Activated T-cell treated with anti-CD3 and anti-CD28 coated beads, Interleukin-2, amount 50 U/mL, for 4 hours (primary cell): ENCODE results near the gene IGSF10. TPM values are rescaled to one million over a fixed set of nuclear protein-coding genes. Genes with fewer than 3 reads are reported as not detected.

Experiments used
- ATAC-seq, 2 donors: fragments of 200-7000 bp; cut with Tn5 transposase; one replicate each; pipeline ENCODE4 v1.10.0; 2021
- DNase-seq: peaks from one replicate; pipeline ENCODE4 v3.0.0-alpha.2; 2020
- H3K27me3 Mint-ChIP-seq: one replicate; pipeline ENCODE4 v1.8.0; 2021; ENCODE audit warnings: low read depth, mixed read lengths
- H3K36me3 Mint-ChIP-seq: one replicate; pipeline ENCODE4 v1.8.0; 2022; ENCODE audit warnings: mixed read lengths; ENCODE audit not compliant: insufficient read depth
- H3K4me1 Mint-ChIP-seq: one replicate; pipeline ENCODE4 v1.8.0; 2021; ENCODE audit warnings: low read depth, mixed read lengths
- H3K4me3 Mint-ChIP-seq: one replicate; pipeline ENCODE4 v1.8.0; 2021; ENCODE audit warnings: mild to moderate bottlenecking, moderate library complexity, mixed read lengths
- H3K9me3 Mint-ChIP-seq: one replicate; pipeline ENCODE4 v1.8.0; 2021; ENCODE audit warnings: mixed read lengths
- total RNA-seq, 3 donors: library from RNA; stranded (reverse); gene quantifications; one replicate each; pipeline ENCODE4 v1.2.1, GENCODE V29; 2021

IGSF10 gene
- total RNA-seq, 3 donors from 2014 or later: 0.03 TPM; not detected in 2

GRCh38 chr3:151477591-151478334 lies 16.9 kb upstream of the IGSF10 start:
- no peak for DNase-seq
- Mint-ChIP-seq H3K9me3 (peaks cover 11% of the 10 kb centered on the region), H3K36me3 (no peaks in the 10 kb centered on the region), H3K4me1 (no peaks in the 10 kb centered on the region), H3K27me3 (peaks cover 15% of the 10 kb centered on the region), H3K4me3 (no peak overlapping the region)
- no peak for ATAC-seq

DNA sequence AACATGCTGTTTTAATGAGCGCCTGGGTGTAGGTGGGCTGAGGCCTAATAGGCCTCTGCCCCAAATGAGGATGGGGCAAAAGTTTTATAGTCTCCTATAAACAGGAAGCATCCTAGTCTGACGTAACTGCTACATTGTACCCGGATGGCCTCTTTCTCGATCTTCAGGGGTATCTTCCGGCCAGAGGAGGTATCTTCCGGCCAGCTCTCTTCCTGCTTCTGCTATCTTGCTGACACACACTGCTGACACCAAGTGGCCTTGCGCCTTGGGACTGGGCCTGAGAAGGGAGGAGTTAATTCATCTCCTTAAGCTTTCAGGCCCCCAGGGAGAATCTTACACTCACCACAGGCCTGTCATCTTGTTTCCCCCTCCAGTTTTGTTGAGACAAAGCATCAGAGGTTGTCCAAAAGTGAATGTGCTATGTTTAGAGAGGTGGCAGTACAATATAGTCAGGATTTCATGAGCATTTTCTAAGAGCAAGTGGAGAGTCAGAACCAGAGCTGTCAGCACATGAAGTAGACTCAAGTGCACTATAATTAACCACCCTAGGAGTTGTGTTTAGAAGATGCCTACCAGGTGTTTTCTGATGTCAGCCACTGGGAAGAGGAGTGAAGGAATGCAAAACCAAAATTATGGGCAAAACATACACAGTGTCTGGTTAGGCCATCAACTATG lies 15.6 kb upstream of the IGSF10 start:
- no peaks in the 10 kb centered on the region for H3K36me3 Mint-ChIP-seq
- no peaks in the 10 kb centered on the region for H3K4me1 Mint-ChIP-seq
- no peak overlapping the region for H3K4me3 Mint-ChIP-seq
- H3K9me3 Mint-ChIP-seq: no peaks in the 10 kb centered on the region
- DNase-seq: no peak
- peaks cover 15% of the 10 kb centered on the region for H3K27me3 Mint-ChIP-seq
- no peak for ATAC-seq

DNA sequence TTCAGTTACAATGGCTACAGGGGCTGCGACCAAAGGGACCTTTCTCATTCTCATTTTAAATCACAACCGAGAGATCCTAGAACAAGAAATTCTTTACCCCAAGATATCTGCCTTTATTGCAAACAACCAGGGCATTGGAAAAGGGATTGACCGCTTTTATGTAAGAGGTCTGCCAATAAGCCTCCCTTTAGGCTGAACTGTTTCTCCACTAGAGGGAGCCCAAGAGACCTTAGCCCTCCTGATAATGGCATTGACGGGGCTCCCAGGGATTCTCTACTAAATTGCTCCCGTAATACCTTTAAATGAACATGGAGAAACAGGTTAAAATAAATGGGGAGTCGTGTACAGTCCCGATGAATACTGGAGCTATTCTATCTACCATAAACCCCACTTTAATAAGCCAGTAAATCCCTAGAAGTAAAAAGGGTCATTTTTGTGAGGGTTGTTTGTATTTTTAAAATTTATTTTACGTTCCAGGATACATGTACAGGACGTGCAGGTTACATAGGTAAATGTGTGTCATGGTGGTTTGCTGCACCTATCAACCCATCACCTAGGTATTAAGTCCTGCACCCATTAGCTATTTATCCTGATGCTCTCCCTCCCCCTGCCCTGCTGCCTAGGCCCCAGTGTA lies 7.5 kb upstream of the IGSF10 start:
- ATAC-seq: peak in 1 of 2 donors; percentile 58
- peaks cover 8% of the 10 kb centered on the region for H3K27me3 Mint-ChIP-seq
- no peaks in the 10 kb centered on the region for H3K9me3 Mint-ChIP-seq
- H3K36me3 Mint-ChIP-seq: no peaks in the 10 kb centered on the region
- no peak overlapping the region for H3K4me3 Mint-ChIP-seq
- DNase-seq: peak; percentile 14
- no peaks in the 10 kb centered on the region for H3K4me1 Mint-ChIP-seq

GRCh38 chr3:151467069-151467468 lies 6.2 kb upstream of the IGSF10 start:
- H3K27me3 Mint-ChIP-seq: peaks cover 10% of the 10 kb centered on the region
- no peaks in the 10 kb centered on the region for H3K4me1 Mint-ChIP-seq
- ATAC-seq: no peak
- H3K9me3 Mint-ChIP-seq: no peaks in the 10 kb centered on the region
- no peaks in the 10 kb centered on the region for H3K36me3 Mint-ChIP-seq
- DNase-seq: no peak
- no peak overlapping the region for H3K4me3 Mint-ChIP-seq

DNA sequence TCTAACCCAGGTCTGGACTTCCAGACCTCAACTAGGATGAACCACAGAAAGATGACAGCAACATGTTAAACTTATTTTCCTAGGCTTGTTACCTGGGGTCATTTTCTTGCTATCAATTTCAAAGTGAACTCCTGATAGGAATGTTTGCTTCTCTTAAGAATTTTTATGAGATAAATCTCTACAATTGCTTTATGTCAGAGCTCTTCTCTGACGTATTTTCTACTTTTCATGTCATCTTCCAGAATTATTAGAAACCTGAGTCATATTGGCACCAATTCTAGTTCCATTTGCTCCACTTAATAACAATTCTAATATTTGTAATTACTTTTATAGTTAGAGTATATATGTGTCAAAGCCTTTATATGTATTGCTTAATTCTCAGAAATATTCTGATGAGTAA lies 2.1 kb upstream of the IGSF10 start:
- no peak for ATAC-seq
- H3K36me3 Mint-ChIP-seq: no peaks in the 10 kb centered on the region
- peaks cover 2% of the 10 kb centered on the region for H3K4me1 Mint-ChIP-seq
- no peak overlapping the region for H3K4me3 Mint-ChIP-seq
- DNase-seq: no peak
- peaks cover 29% of the 10 kb centered on the region for H3K27me3 Mint-ChIP-seq
- no peaks in the 10 kb centered on the region for H3K9me3 Mint-ChIP-seq

DNA sequence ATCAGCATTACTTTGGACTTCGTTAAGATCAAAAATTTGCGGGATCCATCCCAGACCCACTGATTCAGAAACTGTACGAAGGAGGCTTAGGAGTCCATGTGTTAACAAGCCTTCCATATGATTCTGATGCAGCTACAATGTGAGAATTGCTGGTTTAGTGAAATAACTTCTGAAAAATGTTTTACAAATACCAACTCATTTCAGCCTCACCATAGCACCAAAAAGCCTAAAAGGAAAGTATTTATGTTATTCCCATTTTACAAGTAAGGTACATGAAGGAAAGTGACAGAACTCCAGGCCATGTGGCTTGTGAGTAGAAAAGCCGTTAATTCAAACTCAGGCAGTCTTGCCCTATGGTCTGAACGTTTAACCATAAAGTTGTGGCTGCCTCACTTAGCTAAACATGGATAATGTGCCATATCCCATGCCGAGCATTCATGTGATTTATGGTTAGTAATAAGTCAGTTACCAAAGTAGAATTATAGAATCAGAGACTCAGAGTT lies 1.5 kb upstream of the IGSF10 start:
- H3K4me1 Mint-ChIP-seq: peaks cover 2% of the 10 kb centered on the region
- peaks cover 29% of the 10 kb centered on the region for H3K27me3 Mint-ChIP-seq
- DNase-seq (no peak), ATAC-seq (no peak)
- no peaks in the 10 kb centered on the region for H3K9me3 Mint-ChIP-seq
- no peak overlapping the region for H3K4me3 Mint-ChIP-seq
- no peaks in the 10 kb centered on the region for H3K36me3 Mint-ChIP-seq

DNA sequence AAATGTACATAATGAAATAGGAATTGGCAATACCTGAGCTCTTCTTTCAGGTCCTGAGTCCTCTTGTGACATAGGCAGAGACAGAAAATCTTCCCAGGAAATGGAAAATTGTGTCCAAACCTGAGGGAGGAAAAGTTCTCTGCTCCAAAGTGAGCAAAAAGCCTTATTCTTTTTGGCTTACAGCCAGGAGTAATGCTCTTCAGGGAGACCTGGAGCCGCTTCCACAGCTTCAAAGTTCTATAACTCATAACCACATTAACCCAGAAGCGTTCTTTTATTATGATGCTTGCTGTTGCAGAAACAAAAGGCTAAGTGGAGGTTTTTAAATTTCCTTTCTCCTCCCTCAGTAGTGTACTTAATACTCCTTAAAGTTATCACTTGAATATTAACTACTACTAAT lies 633 bp downstream of the IGSF10 start:
- ATAC-seq (no peak), DNase-seq (no peak)
- no peaks in the 10 kb centered on the region for H3K9me3 Mint-ChIP-seq
- peaks cover 2% of the 10 kb centered on the region for H3K4me1 Mint-ChIP-seq
- peak overlapping the region; percentile 34 for H3K4me3 Mint-ChIP-seq
- H3K36me3 Mint-ChIP-seq: no peaks in the 10 kb centered on the region
- peaks cover 29% of the 10 kb centered on the region for H3K27me3 Mint-ChIP-seq

DNA sequence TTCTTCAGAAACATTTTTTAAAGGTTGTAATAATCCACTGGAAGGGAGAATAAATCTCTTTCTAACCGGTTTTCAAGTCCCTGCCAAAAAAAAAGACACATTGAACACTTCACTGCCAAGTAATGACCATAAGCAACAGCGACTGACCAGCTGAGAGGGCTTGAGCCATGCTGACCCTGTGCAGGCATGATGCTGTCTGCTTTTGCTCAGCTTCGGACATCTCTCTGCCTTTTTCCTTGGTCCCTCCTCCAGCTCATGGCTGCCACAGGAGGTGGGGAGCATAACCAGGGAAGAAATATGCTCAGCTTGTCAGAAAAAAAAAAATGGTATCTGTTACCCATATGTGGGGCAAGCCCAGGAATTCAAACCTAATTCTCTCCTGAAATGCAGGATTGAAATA lies 1.5 kb downstream of the IGSF10 start:
- H3K9me3 Mint-ChIP-seq: no peaks in the 10 kb centered on the region
- ATAC-seq: no peak
- peaks cover 27% of the 10 kb centered on the region for H3K27me3 Mint-ChIP-seq
- H3K4me3 Mint-ChIP-seq: no peak overlapping the region
- no peaks in the 10 kb centered on the region for H3K36me3 Mint-ChIP-seq
- DNase-seq: no peak
- peaks cover 2% of the 10 kb centered on the region for H3K4me1 Mint-ChIP-seq

DNA sequence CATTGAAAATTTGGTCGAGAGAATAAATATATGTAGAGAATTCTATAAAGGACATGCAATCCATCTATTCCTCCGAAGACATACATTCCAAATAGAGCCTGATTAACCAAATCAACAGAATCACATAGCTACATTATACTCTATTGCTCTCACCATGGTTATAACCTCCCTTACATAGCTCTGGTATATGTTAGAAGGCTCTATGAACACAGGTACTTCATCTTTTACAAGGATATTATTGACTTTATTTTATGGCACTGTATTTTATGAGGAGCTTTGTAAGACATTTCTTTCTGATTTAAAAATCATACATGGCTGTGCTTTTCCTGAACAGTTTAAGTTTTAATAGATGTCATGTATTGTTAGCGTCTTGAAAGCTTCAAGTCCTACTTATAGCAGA lies 4.8 kb downstream of the IGSF10 start:
- ATAC-seq (no peak), DNase-seq (no peak)
- H3K36me3 Mint-ChIP-seq: no peaks in the 10 kb centered on the region
- H3K4me3 Mint-ChIP-seq: no peak overlapping the region
- H3K27me3 Mint-ChIP-seq: peaks cover 15% of the 10 kb centered on the region
- H3K4me1 Mint-ChIP-seq: peaks cover 2% of the 10 kb centered on the region
- no peaks in the 10 kb centered on the region for H3K9me3 Mint-ChIP-seq

- no peak for DNase-seq
- Mint-ChIP-seq H3K4me3 (no peak overlapping the region), H3K27me3 (no peaks in the 10 kb centered on the region), H3K9me3 (no peaks in the 10 kb centered on the region), H3K4me1 (no peaks in the 10 kb centered on the region), H3K36me3 (no peaks in the 10 kb centered on the region)
- ATAC-seq: no peak
These were observed 8.0 kb downstream of the IGSF10 start for GRCh38 chr3:151452841-151453240.

DNA sequence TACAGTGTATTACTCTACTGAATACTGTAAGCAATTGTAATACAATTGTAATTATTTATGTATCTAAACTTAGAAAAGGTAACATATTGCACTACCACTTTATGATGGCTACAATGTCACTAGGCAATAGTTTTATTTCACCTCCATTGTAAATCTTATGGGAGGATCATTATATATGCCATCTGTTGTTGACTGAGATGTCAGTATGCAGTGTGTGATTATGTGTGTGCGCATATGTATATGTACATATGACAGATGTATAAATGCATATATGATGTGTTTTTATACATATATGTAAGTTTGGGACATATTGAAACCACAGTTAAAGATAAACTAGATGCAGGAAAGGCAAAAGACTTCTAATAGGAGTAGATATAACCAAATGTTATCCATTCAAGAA lies 8.5 kb downstream of the IGSF10 start:
- Mint-ChIP-seq H3K4me3 (no peak overlapping the region), H3K9me3 (no peaks in the 10 kb centered on the region), H3K27me3 (no peaks in the 10 kb centered on the region), H3K4me1 (no peaks in the 10 kb centered on the region), H3K36me3 (no peaks in the 10 kb centered on the region)
- no peak for DNase-seq
- ATAC-seq: no peak

DNA sequence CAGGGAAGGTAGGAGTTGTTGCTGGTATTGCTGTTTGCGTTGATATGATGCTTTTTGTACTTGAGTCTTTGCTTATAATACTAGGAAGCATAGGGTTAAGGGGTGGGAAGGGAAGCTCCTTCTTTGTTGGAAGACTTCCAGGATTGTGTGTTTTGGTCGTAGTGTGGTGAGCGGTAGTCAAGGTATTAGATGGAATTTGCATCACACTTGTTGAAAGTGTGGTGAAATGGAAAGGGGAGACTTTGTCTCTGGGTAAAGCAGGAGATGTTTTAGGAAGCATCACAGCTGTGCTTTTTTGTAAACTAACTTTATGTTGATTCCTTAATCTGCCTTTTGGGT lies 14.9 kb downstream of the IGSF10 start:
- Mint-ChIP-seq H3K36me3 (no peaks in the 10 kb centered on the region), H3K27me3 (peaks cover 6% of the 10 kb centered on the region), H3K9me3 (no peaks in the 10 kb centered on the region), H3K4me1 (no peaks in the 10 kb centered on the region), H3K4me3 (no peak overlapping the region)
- DNase-seq (no peak), ATAC-seq (no peak)

GRCh38 chr3:151445273-151446001 lies 15.4 kb downstream of the IGSF10 start:
- ATAC-seq (no peak), DNase-seq (no peak)
- Mint-ChIP-seq H3K4me1 (no peaks in the 10 kb centered on the region), H3K27me3 (peaks cover 6% of the 10 kb centered on the region), H3K9me3 (no peaks in the 10 kb centered on the region), H3K36me3 (no peaks in the 10 kb centered on the region), H3K4me3 (no peak overlapping the region)

- no peaks in the 10 kb centered on the region for H3K4me1 Mint-ChIP-seq
- DNase-seq (no peak), ATAC-seq (no peak)
- H3K27me3 Mint-ChIP-seq: peaks cover 9% of the 10 kb centered on the region
- H3K36me3 Mint-ChIP-seq: no peaks in the 10 kb centered on the region
- H3K4me3 Mint-ChIP-seq: no peak overlapping the region
- no peaks in the 10 kb centered on the region for H3K9me3 Mint-ChIP-seq
These were observed 17.3 kb downstream of the IGSF10 start for GRCh38 chr3:151443583-151443982.
